GM21526 (cell line): Measurements from ENCODE around the gene CPLANE1.

Experiments
- ATAC-seq: cut with Tn5 transposase; IDR thresholded peaks from one replicate; pipeline ENCODE4 v1.9.1; 2021; ENCODE audit warnings: moderate library complexity; ENCODE audit not compliant: unreplicated experiment, low FRiP score

The CPLANE1 gene

DNA sequence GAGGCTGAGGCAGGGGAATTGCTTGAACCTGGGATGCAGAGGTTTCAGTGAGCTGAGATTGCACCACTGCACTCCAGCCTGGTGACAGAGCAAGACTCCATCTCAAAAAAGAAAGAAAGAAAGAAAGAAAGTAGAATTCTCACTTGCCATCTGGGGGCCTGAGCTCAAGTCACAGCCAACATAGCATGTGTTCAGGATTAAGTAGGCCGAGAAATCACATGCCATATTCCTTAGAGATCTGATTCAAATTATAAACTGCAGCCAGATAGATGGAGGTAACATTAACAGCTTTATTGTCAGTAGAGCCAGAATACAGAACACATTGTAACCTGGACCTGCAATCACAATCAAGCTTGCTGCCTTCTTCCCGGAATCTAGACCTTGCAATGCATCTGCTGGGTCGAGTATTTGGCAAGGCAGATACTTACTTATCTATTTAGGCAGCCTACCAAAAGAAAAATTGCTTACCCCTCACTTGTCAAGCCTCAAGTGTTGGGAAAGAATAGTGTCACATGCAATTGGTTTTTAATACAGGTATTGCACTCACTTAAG, 173.7 kb downstream of the CPLANE1 start:
- ATAC-seq, result no peak

DNA sequence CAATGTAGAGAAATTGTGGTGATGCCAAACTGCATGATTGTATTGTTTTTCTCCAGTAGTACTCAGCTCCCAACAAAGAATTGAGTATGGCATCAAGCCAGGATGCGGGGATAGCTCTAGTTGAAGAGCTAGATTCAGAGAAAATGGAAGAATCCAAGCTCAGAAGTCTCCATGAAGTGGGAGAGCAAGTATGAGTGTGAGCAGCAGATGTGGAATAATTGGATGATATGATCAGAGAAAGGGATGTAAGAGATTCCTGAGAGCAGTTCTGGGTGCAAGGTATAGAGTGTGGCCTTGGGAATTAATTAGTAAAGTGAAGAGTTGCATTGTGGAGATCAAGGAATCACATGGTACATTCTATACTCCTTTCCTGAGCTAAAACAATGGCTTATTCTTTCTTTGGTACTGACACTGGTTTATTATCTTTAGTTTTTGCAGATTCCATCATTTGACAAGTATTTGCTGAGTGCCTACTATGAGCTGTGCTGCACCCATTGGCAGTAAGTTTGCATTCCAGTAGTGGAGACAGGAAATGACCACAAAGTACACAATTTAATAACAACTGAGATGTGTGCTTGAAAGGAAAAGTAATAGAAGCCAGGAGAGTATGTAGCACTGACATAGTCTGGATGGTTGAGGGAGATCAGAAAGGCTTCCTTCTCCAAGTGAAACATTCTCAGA, 177.1 kb downstream of the CPLANE1 start:
- no peak for ATAC-seq

DNA sequence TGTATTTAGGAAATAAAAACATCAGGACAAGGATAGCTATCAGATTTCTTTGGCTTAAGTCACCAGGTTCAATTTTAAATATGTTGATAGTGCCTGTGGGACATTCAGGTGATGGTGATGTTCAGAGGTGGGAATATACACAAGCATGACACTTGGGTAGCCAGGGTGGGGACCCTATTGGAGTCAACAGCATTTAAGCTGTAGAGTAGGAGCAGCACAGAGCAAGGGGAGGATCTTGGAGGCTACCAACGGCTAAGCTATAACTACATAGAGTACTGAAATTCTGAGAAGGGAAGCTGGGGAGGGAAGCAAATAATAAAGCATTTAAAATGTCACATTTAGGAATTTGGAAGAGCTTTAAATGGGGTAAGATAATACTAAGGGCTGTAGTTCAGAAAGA, 177.7 kb downstream of the CPLANE1 start:
- ATAC-seq, result no peak

DNA sequence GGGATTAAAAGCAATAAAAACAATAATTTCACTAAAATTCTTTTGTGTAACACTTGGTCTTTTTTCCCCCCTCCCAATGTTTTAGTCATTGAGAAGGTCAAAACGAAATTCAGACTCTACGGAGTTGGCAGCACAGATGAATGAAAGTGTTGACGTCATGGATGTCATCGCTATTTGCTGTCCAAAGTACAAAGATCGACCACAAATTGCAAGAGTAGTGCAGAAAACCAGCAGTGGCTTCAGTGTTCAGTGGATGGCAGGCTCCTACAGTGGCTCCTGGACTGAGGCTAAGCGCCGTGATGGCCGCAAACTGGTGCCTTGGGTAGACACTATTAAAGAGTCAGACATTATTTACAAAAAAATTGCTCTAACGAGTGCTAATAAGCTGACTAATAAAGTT, 184.7 kb downstream of the CPLANE1 start:
- ATAC-seq, result no peak

DNA sequence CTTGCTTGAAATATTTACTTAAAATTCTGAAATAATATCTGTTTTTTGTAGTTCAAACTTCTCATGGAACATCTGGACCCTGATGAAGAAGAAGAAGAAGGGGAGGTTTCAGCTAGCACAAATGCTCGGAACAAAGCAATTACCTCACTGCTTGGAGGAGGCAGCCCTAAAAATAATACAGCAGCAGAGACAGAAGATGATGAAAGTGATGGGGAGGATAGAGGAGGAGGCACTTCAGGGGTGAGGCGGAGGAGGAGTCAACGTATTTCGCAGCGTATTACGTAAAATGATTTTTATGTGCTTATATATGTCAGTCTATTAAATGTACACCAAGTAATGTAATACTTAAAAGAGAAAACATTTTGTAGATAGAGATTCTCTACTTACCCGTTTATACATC, 185.4 kb downstream of the CPLANE1 start:
- no peak for ATAC-seq

DNA sequence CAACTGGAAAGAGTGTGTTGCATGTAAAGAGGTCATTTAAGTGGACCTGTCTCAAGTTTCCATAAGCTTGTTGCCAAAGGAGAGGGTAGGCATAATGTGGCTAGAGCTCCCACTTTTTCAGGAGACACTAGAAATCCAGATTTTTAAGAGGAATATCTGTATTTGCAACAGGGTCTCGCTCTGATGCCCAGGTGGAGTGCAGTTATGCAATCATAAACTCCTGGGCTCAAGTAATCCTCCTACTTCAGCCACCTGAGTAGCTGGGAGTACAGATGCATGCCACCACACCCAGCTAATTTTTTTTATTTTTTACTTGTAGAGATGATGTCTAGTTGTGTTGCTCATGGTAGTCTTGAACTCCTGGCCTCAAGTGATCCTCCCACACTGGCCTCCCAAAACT, 189.1 kb downstream of the CPLANE1 start:
- ATAC-seq, result no peak

DNA sequence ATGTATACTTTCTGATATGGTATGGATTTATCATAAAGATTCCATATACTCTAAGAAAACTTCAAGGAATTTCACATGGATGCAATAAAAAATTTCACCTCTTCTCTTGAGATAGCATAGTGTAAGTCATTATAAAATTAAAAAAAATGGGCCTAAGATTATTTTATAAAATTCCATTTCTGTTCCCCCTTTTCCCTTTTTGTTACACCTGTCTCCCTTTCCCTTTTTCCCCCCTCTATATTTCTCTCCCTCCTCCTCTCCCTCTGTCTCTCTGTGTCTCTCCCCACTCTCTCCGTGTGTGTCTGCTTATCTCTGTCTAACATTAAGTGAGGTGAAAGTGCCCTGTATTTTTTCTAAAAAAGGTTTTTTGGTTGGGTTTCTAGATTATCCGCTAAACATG, 192.4 kb downstream of the CPLANE1 start:
- no peak for ATAC-seq
